ENCODE results near the gene RGS4. TPM values are rescaled to one million over a fixed set of nuclear protein-coding genes. Genes with fewer than 3 reads are reported as not detected.

RGS4 gene
- total and polyA plus RNA-seq, 5 experiments from 2014 or later, result not detected

- POLR2A ChIA-PET, result no interaction called here
- ATAC-seq, result no peak
- peaks cover 6 to 28% (median 8%) of the 10 kb centered on the region in 5 donors for H3K27me3 Mint-ChIP-seq
- DNase-seq, result no peak
- no peaks in the 10 kb centered on the region for H3K36me3 Mint-ChIP-seq
- H3K9me3 Mint-ChIP-seq, result peaks cover 0 to 3% (median 0%) of the 10 kb centered on the region in 9 donors
- H3K4me1 Mint-ChIP-seq, result no peaks in the 10 kb centered on the region
- H3K27ac Mint-ChIP-seq, result no peak overlapping the region
- H3K4me3 Mint-ChIP-seq, result no peak overlapping the region
Measured at GRCh38 chr1:163120372-163120771, 51.2 kb downstream of the RGS4 start.

- DNase-seq, result no peak
- Mint-ChIP-seq H3K4me1 (no peaks in the 10 kb centered on the region), H3K36me3 (no peaks in the 10 kb centered on the region), H3K4me3 (no peak overlapping the region), H3K27ac (peak overlapping the region in 1 of 10 donors; percentile 47), H3K27me3 (peaks cover 2 to 29% (median 6%) of the 10 kb centered on the region in 5 donors), H3K9me3 (no peaks in the 10 kb centered on the region)
- POLR2A ChIA-PET, result no interaction called here
- ATAC-seq, result no peak
Measured at GRCh38 chr1:163124812-163125211, 55.7 kb downstream of the RGS4 start.

Other genes with a start within 250 kb of the RGS4 start
- gene CCDC190, start 208.2 kb upstream of the RGS4 start, total RNA-seq, result not detected
- not detected for gene CCDC190, start 208.2 kb upstream of the RGS4 start, polyA plus RNA-seq
- gene RGS5, start 133.6 kb downstream of the RGS4 start, total RNA-seq, result 1 to 10 TPM; 1.4 to 1.6 TPM
- gene RGS5, start 133.6 kb downstream of the RGS4 start, polyA plus RNA-seq, result 1 to 10 TPM in 2 of 3 donors, under 1 TPM in 1; 0.77 to 3.8 (median 3.8) TPM